ENCODE measurements around the gene ZG16.

Gene ZG16

GRCh38 chr16:29821643-29822115 lies 43.6 kb downstream of the ZG16 start:
- Histone ChIP-seq H3K27me3 (ENCODE audit: insufficient read depth, low read length, poor library complexity) (no peaks in the 10 kb centered on the region), H3K27ac (ENCODE audit: low read length) (no peak overlapping the region), H4K20me1 (ENCODE audit: insufficient read depth, low read length) (peaks cover 31% of the 10 kb centered on the region), H3K4me2 (ENCODE audit: insufficient read depth, low read length) (no peak overlapping the region), H3K4me3 (ENCODE audit: low read depth in 1 of 2, low read length in 2 of 2) (no peak overlapping the region), H3K36me3 (ENCODE audit: insufficient read depth, low read length) (peaks cover 32% of the 10 kb centered on the region), H2AFZ (ENCODE audit: low read depth, low read length) (no peak overlapping the region), H3K79me2 (ENCODE audit: insufficient read depth, low read length) (peaks cover 29% of the 10 kb centered on the region), H3K4me1 (ENCODE audit: insufficient read depth, low read length) (peaks cover 49% of the 10 kb centered on the region), H3K9ac (ENCODE audit: low read depth, low read length) (no peak overlapping the region), H3K9me3 (ENCODE audit: insufficient read depth, low read length, severe bottlenecking) (no peaks in the 10 kb centered on the region)
- TF ChIP-seq CTCF (IDR thresholded peaks at IDR 0.05; ENCODE audit: borderline replicate concordance, extremely low read depth, low read length, poor library complexity, severe bottlenecking), result no peak
- no peak for TF ChIP-seq EZH2 (IDR thresholded peaks at IDR 0.05; ENCODE audit: borderline replicate concordance, low read depth, low read length, severe bottlenecking)
- DNase-seq (no peak), ATAC-seq (ENCODE audit: insufficient read depth, low read depth) (no peak)

- Histone ChIP-seq H3K27me3 (ENCODE audit: insufficient read depth, low read length, poor library complexity) (no peaks in the 10 kb centered on the region), H3K36me3 (ENCODE audit: insufficient read depth, low read length) (peaks cover 14% of the 10 kb centered on the region), H4K20me1 (ENCODE audit: insufficient read depth, low read length) (peaks cover 18% of the 10 kb centered on the region), H3K9ac (ENCODE audit: low read depth, low read length) (no peak overlapping the region), H3K9me3 (ENCODE audit: insufficient read depth, low read length, severe bottlenecking) (no peaks in the 10 kb centered on the region), H3K79me2 (ENCODE audit: insufficient read depth, low read length) (0 out of 2 replicates have a peak, but pooled peaks cover 1% of the 10 kb centered on the region), H3K4me1 (ENCODE audit: insufficient read depth, low read length) (peaks cover 34% of the 10 kb centered on the region), H2AFZ (ENCODE audit: low read depth, low read length) (no peak overlapping the region), H3K27ac (ENCODE audit: low read length) (no peak overlapping the region), H3K4me3 (ENCODE audit: low read depth in 1 of 2, low read length in 2 of 2) (no peak overlapping the region), H3K4me2 (ENCODE audit: insufficient read depth, low read length) (no peak overlapping the region)
- DNase-seq (no peak), ATAC-seq (ENCODE audit: insufficient read depth, low read depth) (no peak)
- no peak for TF ChIP-seq EZH2 (IDR thresholded peaks at IDR 0.05; ENCODE audit: borderline replicate concordance, low read depth, low read length, severe bottlenecking)
- TF ChIP-seq CTCF (IDR thresholded peaks at IDR 0.05; ENCODE audit: borderline replicate concordance, extremely low read depth, low read length, poor library complexity, severe bottlenecking), result no peak
Measured at GRCh38 chr16:29824589-29825144, 46.6 kb downstream of the ZG16 start.

- DNase-seq (no peak), ATAC-seq (ENCODE audit: insufficient read depth, low read depth) (no peak)
- peaks cover 12% of the 10 kb centered on the region for H4K20me1 ChIP-seq (ENCODE audit: insufficient read depth, low read length)
- H3K79me2 ChIP-seq (ENCODE audit: insufficient read depth, low read length), result no peaks in the 10 kb centered on the region
- H3K36me3 ChIP-seq (ENCODE audit: insufficient read depth, low read length), result peaks cover 6% of the 10 kb centered on the region; the same call in 1 of the 2 replicates
- H3K4me2 ChIP-seq (ENCODE audit: insufficient read depth, low read length), result no peak overlapping the region
- TF ChIP-seq EZH2 (IDR thresholded peaks at IDR 0.05; ENCODE audit: borderline replicate concordance, low read depth, low read length, severe bottlenecking), result no peak
- no peak for TF ChIP-seq CTCF (IDR thresholded peaks at IDR 0.05; ENCODE audit: borderline replicate concordance, extremely low read depth, low read length, poor library complexity, severe bottlenecking)
- peaks cover 27% of the 10 kb centered on the region for H3K4me1 ChIP-seq (ENCODE audit: insufficient read depth, low read length)
- H3K27ac ChIP-seq (ENCODE audit: low read length), result no peak overlapping the region
- no peaks in the 10 kb centered on the region for H3K9me3 ChIP-seq (ENCODE audit: insufficient read depth, low read length, severe bottlenecking)
- no peak overlapping the region for H3K9ac ChIP-seq (ENCODE audit: low read depth, low read length)
- no peak overlapping the region for H3K4me3 ChIP-seq (ENCODE audit: low read depth in 1 of 2, low read length in 2 of 2)
- H3K27me3 ChIP-seq (ENCODE audit: insufficient read depth, low read length, poor library complexity), result no peaks in the 10 kb centered on the region
- H2AFZ ChIP-seq (ENCODE audit: low read depth, low read length), result no peak overlapping the region
Measured at GRCh38 chr16:29825145-29826044, 47.3 kb downstream of the ZG16 start.

Measured in DND-41 (cell line).